GM19324 (cell line): Measurements from ENCODE around the gene BCAS1.

Experiments used
- ATAC-seq: cut with Tn5 transposase; IDR thresholded peaks from one replicate; pipeline ENCODE4 v1.9.1; 2021; ENCODE audit warnings: mild to moderate bottlenecking, moderate library complexity; ENCODE audit not compliant: unreplicated experiment, low FRiP score

BCAS1 gene, protein sequence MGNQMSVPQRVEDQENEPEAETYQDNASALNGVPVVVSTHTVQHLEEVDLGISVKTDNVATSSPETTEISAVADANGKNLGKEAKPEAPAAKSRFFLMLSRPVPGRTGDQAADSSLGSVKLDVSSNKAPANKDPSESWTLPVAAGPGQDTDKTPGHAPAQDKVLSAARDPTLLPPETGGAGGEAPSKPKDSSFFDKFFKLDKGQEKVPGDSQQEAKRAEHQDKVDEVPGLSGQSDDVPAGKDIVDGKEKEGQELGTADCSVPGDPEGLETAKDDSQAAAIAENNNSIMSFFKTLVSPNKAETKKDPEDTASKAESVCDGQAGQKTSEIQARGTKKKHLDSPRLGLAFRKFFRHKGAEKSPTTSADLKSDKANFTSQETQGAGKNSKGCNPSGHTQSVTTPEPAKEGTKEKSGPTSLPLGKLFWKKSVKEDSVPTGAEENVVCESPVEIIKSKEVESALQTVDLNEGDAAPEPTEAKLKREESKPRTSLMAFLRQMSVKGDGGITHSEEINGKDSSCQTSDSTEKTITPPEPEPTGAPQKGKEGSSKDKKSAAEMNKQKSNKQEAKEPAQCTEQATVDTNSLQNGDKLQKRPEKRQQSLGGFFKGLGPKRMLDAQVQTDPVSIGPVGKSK

DNA sequence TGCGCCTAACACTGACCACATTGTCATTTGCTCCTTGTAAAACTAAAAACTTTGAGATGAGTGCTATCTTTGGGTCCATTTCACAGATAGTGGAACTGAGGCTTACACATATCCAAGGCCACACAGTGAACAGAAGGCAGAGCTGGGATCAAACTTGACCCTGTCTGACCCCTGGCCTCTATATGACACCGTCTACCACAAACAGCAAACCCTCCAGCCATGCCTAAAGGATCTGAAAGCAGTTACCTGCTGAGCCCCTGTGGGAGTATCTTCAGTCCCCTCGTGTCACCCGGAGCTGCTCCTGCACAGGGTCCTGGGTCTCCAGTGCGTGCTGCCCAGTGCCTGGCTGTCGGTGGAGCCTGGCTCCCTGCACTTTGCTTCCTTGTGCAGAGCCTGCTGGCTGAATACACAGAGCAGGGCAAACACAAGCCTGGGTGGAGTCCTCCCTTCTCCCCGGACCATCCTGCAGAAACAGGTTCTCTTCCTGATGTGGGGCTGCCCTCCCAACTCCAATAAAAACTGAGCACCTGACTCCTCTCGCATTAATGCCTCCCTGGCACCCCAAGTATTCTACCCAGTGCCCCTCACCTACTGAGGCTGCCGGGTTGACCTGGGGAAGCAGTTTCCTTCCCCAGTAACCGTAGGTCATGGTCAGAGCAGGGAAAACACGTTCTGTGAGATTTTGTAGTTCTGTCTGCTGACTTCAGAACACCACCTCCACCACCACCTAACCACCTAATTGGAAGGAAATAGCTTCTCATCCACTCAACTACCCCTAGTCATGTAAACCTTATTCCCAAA lies at the start of gene BCAS1:
Gene BCAS1 (minus strand): TSS at position 408 of the 801 bp plus-strand sequence. CDS start 11,876 bp downstream, outside the sequence.
- ATAC-seq, result no peak

DNA sequence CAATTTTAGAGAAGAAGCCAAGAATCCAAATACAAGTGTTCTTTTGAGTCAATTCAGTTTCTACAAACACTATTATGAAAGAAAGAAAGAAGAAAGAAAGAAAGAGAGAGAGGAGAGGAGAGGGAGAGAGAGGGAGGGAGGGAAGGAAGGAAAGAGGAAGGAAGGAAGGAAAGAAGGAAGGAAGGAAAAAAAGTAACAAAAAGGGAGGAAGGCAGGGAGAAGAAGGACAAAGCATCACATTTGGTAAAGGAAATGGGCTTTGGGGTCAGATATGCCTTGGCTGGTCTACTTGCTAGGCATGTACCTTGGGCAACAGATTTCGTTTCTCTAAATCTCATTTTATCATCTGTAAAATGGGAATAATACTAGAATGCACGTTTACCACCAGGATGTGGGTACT lies 49.4 kb upstream of the BCAS1 start:
- ATAC-seq, result no peak

DNA sequence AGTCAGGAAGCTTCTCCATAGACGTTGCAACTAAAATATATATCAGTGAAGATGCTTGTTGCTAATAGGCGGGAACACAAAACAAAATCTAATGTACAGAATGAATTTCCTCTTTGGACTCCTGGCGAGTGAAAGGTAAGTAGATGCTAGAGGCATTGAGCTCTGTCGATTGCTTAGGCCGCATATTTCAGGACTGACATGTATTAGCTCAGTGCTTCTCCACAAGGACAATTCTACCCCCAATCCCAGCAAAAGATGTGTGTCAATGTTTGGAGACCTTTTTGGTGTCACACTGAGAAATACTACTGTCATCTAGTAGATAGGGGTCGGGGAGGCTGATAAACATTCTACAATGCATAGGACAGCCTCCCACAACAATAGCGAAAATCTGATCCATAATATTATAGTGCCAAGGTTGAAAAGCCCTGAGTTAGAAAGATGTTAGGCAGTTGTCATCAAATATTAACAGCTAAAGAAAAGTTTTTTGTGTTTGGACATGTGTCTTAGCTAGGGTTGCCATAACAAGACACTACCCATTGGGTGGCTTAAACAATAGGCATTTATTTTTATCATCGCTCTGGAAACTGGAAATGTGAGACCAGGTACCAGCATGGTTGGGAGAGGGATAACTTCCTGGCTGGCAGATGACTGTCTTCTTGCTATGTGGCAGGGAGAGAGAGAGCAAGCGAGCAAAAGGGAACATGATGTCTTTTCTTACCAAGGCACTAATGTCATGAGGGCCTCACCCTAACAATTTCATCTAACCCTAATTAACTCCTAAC lies 48.0 kb upstream of the BCAS1 start:
- no peak for ATAC-seq

DNA sequence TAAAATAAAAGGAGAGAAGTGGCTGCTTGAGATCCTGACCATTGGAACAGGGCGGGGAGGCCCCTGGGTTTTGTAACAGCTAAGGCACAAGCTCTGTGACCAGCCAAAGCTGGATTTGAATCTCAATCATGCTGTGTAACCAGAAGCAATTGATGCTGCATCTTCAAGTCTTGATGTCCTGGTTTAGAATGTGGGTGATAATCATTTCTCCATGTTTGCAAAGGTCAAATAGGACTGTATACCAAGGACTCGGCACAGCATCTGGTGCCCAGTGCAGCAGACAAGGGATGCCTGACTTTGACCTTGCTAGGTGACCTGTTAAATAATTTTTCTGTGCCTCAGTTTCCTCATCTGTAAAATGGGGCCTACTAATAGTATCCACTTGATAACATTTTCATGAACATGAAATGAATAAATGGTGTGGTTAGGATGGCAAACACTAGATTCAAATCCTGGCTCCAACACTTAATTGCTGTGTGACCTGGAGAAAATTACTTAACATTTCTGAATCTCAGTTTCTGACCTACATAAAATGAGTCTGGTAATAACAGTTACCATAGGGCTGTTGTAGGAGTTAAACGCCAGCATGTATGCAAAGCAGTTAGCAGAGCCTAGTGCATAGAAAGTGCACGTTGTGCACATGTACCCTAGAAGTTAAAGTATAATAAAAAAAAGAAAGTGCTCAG lies 46.3 kb upstream of the BCAS1 start:
- no peak for ATAC-seq

DNA sequence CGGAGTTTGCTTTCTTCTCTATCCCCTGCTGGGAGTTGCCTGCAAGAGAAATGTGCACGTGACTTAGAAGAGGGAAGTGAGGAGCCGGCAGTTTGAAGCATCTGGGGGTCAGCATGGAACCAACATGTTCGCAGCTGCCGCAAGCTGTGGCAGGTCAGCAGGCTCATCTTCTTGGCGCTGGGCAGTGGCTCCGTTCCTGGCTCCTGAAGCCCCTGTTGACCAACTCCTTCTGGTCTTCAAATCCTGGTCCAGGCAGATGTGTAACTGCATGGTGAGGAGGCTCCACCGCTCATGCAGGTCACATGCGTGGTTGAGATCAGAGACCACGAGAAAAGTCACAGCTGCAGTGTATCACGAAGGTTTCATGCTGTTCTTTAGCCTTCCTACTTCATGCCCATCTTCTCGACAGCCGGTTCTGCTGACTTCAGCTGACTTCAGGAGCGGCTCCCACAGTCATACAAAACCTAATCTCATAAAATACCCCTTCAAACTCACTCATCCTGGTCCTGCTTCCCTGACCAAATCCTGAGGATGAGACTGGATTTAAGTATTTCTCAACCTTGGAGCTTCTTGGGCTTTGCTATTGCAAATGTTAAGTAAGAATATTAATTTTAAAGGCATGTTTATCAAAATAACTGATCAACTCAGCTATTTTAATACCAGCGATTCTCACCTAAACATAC lies 44.9 kb upstream of the BCAS1 start:
- ATAC-seq, result no peak

DNA sequence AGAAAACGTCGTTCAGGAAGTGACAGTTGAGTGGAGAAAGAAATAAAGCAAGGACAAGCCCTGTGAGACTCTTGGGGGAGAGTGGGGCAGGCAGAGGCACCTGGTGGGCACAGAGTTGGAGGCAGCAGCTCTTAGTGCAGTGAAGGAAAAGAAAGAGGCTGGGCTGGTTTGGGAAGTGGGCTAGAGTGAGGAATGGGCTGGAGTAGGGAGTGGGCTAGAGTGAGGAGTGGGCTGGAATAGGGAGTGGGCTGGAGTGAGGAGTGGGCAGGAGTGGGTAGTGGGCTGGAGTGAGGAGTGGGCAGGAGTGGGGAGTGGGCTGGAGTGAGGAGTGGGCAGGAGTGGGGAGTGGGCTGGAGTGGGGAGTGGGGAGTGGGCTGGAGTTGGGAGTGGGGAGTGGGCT lies 43.7 kb upstream of the BCAS1 start:
- no peak for ATAC-seq

DNA sequence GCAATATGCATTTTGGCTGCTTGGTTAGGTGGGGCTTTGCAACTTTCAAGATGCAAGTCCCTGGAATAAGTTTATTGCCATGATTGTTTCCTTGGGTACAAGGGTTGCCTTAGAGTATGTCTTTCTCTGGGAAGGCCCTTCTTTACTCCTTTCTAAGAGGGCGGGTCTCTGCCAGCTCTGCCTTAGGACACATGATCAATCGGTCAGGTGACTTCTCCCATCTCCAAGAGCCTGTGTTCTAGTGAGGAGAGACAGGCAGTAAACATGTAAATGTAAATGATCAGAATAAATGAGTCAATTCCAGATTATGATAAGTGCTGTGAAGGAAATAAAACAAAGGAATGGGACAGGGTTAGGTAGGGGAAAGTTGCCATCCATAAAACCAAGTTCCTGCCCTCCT lies 43.2 kb upstream of the BCAS1 start:
- no peak for ATAC-seq

DNA sequence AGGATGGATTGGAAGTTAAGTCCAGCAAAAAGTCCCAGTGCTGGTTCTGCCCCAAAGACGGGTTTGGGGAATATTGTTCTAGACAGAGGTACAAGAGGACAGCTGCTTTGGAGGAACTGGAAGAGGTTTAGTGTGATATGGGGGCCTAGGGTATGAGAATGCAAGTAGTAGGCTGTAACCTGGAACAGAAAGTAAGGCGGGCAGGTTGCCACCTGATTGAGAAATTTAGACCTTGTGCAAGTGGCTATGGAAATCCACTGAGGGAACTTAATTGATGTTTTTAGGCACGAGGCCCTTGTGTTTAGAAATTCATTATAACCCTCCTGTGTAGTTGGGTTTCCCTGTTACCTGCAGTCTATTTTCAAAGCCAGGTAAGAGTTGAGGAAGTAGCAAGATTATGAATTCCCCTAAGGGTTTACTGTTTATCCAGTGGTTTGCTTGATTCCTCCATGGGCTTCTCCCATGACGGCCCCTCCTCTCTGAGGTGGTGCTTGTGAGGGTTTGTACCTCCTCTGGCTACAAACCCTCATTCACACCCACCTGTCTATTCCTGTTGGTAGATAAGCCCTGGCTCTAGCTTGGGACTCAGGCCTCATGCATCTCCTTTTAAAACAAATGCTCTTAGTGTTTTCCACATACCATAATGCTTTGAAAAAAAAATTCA lies 42.0 kb upstream of the BCAS1 start:
- no peak for ATAC-seq

DNA sequence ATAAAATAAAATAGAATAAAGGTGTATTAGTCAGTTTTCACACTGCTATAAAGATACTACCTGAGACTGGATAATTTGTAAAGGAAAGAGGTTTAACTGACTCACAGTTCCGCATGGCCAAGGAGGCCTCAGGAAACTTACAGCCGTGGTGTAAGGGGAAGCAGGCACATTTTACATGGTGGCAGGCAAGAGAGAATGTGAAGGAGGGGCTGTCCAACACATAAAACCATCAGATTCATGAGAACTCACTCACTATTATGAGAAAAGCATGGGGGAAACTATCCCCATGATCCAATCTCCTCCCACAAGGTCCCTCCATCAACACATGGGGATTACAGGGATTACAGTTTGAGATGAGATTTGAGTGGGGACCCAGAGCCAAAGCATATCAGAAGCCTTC lies 41.1 kb upstream of the BCAS1 start:
- no peak for ATAC-seq

DNA sequence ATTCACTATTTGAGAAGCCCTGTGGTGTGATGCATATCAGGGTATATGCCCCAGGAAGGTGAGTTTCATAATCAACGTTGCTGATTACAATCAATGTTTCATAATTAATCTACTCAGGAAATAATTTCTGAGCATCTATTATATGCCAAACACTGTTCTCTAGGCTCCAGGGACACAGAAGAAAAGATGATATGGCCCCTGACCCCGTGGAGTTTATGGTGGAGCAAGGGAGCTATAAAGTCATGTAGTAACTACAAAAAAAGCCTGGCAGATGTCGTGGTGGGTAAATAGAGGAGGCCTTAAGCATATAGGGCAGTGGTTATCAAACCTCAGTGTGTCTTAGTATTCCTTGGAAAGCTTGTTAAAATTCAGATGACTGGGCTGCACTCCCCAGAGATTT lies 40.1 kb upstream of the BCAS1 start:
- ATAC-seq, result no peak

DNA sequence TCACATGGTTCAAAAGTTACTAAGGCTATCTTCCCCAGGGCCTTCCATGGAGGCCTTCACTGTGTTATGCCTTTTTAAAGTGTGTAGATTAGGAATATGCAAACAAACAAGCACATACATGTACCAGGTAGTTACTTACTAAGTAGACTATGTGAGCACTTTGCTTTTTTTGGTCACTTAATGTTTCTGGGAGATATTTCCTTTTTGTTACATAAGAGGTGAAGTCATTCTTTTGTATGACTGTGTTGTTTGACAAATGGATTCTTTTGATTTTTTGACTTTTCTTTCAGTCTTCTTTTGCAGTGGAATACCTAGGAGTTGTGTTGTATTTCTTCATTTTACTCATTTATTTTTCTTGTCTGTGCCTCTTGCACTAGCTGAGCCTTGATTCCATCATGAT lies 39.6 kb upstream of the BCAS1 start:
- ATAC-seq, result no peak

DNA sequence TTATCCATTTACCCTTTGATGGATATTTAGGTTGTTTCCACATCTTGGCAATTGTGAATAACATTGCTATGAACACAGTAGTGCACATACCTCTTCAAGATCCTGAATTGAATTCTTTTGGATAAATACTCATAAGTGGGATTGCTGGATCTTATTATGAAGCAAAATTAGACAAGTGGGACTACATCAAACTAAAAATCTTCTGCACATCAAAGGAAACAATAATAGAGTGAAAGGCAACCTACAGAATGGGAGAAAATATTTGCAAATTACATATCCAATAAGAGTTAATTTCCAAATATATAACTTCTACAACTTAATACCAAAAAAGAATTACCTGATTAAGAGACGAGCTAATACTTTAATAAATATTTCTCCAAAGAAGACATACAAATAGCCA lies 38.4 kb upstream of the BCAS1 start:
- no peak for ATAC-seq

DNA sequence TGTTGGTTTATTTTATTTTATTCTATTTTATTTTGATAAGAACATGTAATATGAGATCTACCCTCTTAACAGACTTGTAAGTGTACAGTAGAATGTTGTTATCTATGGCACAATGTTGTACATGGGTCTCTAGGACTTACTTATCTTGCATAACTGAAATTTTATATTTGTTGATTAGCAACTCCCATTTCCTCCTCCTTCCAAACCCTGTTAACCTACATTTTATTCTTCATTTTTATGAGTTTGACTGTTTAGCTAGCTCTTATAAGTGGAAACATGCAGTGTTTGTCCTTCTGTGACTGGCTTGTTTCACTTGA lies 37.9 kb upstream of the BCAS1 start:
- ATAC-seq, result no peak

DNA sequence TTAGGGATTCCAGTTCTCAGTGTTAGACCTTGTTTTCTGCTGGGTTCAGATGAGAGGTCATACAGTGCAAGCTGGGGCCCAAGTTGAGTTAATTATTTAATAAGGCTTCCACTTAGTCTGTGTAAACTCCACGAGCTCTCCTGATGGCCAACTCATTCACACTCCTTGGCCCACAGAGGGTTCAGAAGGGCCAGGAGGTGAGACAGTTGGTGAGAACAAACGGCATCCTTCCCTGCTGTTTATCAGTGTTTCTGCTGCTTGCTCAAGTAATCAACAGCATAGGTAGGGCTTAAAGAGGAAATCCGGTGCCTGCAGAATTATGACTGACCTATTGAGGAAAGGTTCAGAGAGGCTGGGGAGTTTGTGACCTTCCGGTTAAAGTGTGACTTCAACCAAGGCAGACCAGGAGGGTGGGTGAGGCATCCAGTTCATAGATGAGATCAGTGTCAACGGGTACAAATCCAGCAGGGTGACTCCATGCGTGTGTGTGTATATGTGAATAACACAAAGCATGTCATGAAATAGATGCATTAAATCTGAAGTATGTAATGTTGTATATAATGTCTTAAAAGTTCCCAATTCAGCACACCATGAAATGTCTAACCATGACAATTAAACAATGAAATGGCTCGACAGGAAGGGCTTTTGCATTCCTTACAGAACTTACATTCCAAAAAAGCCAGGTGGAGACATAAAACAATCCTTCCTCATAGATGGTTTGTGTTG lies 37.4 kb upstream of the BCAS1 start:
- ATAC-seq, result no peak

DNA sequence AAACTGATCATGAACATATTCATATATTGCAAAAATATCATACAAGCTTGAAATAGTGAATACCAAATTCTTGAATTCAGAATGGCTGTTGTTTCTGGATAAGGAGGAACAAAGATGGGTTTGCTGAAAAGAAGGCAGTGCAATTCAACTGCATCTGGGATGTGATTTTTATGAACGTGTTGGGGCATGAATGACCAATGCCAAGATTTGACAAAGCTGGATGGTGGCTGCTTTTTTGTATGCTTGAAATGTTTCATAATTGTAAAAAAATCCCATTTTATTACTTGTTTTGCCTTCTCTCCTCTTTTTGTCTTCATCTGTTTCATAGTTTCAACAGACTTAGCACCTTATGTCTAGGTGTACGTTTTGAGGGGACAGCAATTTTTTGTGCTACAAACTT lies 36.8 kb upstream of the BCAS1 start:
- ATAC-seq, result no peak

DNA sequence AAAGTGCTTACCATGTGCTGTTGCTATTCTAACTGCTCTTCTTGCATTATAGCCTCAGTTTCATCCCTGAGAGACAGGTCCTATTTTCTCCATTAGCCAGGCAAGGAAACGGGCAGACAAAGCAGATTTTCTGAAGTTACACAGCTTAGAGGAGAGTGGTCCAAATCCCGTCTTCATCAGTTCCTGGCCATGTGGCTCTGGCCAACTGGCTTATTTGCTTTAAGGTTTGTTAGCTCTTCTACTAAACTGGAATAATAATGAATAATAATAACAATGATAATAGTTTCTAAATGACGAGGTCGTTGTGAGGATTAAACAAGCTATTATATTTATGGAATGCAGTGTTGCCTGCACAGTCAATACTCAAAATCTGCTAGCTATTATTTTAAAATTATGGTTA lies 35.8 kb upstream of the BCAS1 start:
- no peak for ATAC-seq

DNA sequence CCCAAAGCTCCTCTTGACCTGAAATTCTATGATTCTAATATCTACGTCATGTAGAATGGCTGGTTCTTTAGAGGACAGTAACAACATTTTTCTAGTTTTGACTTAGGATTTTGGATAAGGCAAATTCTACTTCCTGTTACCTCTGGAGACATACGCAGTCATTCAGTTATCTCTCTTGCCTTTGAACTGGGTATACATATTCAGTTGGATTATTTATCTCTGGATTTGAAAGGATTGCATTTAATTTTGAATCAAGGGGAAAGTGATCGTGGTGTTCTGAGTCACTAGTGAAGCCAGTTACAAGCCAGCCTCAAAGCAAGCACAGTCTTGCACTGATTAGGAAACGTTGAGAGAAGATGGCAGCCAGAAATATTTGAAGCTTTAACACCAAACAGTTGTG lies 35.3 kb upstream of the BCAS1 start:
- no peak for ATAC-seq

DNA sequence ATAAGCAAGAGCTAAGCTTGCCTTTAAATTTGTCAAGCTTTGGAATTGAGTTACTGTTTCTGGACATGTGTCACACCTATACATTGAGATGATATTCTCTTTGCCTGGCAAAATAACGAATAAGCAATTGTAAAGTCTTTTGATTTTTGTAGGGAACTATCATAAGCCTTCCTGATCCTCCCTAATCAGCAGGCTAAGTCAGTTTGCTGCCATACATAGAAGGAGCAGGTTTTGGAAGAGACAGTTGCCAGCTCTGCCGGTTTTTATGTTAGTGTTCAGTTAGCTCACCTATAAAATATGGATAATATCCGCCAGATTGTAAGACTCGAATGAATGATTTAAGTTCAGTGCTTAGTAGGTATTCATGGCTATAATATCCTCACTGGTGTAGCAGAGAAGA lies 34.4 kb upstream of the BCAS1 start:
- no peak for ATAC-seq
